Tibial nerve (tissue), 4 donors: ENCODE measurements around the gene NCK2. TPM values are rescaled to one million over a fixed set of nuclear protein-coding genes. Genes with fewer than 3 reads are reported as not detected.

Experiments used
- DNase-seq, 2 donors: peaks; one replicate each; pipeline ENCODE4 v3.0.0-alpha.2; 2019; ENCODE audit warnings: low spot score in 2 of 2
- H3K27ac ChIP-seq, 4 donors: fragments of 200-600 bp; sonication (generic) in 3 of 4; one replicate each; pipeline ENCODE4 v1.5.1; 2017 to 2019; ENCODE audit warnings: mild to moderate bottlenecking in 1 of 4
- H3K27me3 ChIP-seq, 2 donors: fragments of 200-600 bp; sonication (generic) in 1 of 2; one replicate each; pipeline versions ENCODE4 v1.5.1 to v1.6.0; 2017 to 2019
- H3K36me3 ChIP-seq, 3 donors: fragments of 200-600 bp; sonication (generic); one replicate each; pipeline ENCODE4 v1.5.1; 2018 to 2019
- H3K4me1 ChIP-seq, 4 donors: fragments of 200-600 bp; sonication (generic) in 3 of 4; one replicate each; pipeline ENCODE4 v1.5.1; 2017 to 2019
- H3K4me3 ChIP-seq, 4 donors: fragments of 200-600 bp; sonication (generic) in 3 of 4; one replicate each; pipeline ENCODE4 v1.5.1; 2017 to 2019; ENCODE audit warnings: mild to moderate bottlenecking in 1 of 4, moderate library complexity in 1 of 4
- H3K9me3 ChIP-seq, 4 donors: fragments of 200-600 bp; sonication (generic) in 3 of 4; one replicate each; pipeline ENCODE4 v1.5.1; 2017 to 2019
- CTCF ChIP-seq, 5 experiments: fragments of 200-600 bp in 3 of 5; fragments of 450-650 bp in 2 of 5; sonication (generic) in 3 of 5; IDR thresholded peaks; one replicate each; pipeline ENCODE4 v1.5.1; 2016 to 2019; ENCODE audit warnings: antibody characterized with exemption in 5 of 5, mild to moderate bottlenecking in 3 of 5, moderate library complexity in 2 of 5
- EP300 ChIP-seq, 2 donors: sonication (generic); formaldehyde crosslinking; IDR thresholded peaks; one replicate each; pipeline ENCODE4 v1.6.1; 2017; ENCODE audit warnings: antibody characterized with exemption in 2 of 2, mild to moderate bottlenecking in 1 of 2
- POLR2A ChIP-seq, 2 donors: fragments of 450-650 bp; IDR thresholded peaks; one replicate each; pipeline ENCODE4 v1.6.1; 2017; ENCODE audit warnings: antibody characterized with exemption in 2 of 2, mild to moderate bottlenecking in 2 of 2, moderate library complexity in 2 of 2
- WGBS, 2 donors: methylation state at CpG; one replicate each; pipeline ENCODE4 v1.1.5; 2018; 5-methylcytosine and 5-hydroxymethylcytosine counted together
- total RNA-seq, 4 donors: library from RNA; depleted of rRNA; stranded (reverse); fragments of >200 nt; gene quantifications; one replicate each; pipeline ENCODE4 v1.1.0, GENCODE V29; 2016

Gene NCK2
- total RNA-seq, 4 donors from 2014 or later = 22.6 to 35.9 (median 28.1) TPM

GRCh38 chr2:105731511-105731910 lies 13.2 kb upstream of the NCK2 start:
- no peak for DNase-seq
- no peak overlapping the region for H3K27ac ChIP-seq
- 47 to 57% methylated on average over 4 of the region's 4 CpGs for WGBS, 2 donors
- no peaks in the 10 kb centered on the region for H3K36me3 ChIP-seq
- H3K27me3 ChIP-seq = no peaks in the 10 kb centered on the region
- peaks cover 0 to 16% (median 0%) of the 10 kb centered on the region in 4 donors for H3K9me3 ChIP-seq
- no peak overlapping the region for H3K4me3 ChIP-seq
- no peak for TF ChIP-seq CTCF (IDR thresholded peaks at IDR 0.05)
- TF ChIP-seq POLR2A (IDR thresholded peaks at IDR 0.05) = no peak
- no peaks in the 10 kb centered on the region for H3K4me1 ChIP-seq

GRCh38 chr2:105732101-105732500 lies 12.6 kb upstream of the NCK2 start:
- no peak for DNase-seq
- peaks cover 0 to 12% (median 0%) of the 10 kb centered on the region in 4 donors for H3K9me3 ChIP-seq
- no peaks in the 10 kb centered on the region for H3K36me3 ChIP-seq
- H3K4me1 ChIP-seq = no peaks in the 10 kb centered on the region
- no peak overlapping the region for H3K27ac ChIP-seq
- no peaks in the 10 kb centered on the region for H3K27me3 ChIP-seq
- 31 to 45% methylated on average over 7 of the region's 7 CpGs for WGBS, 2 donors
- no peak overlapping the region for H3K4me3 ChIP-seq
- TF ChIP-seq EP300 (IDR thresholded peaks at IDR 0.05) = no peak
- no peak for TF ChIP-seq CTCF (IDR thresholded peaks at IDR 0.05)
- TF ChIP-seq POLR2A (IDR thresholded peaks at IDR 0.05) = no peak

- H3K36me3 ChIP-seq = no peaks in the 10 kb centered on the region
- H3K4me1 ChIP-seq = no peaks in the 10 kb centered on the region
- H3K27ac ChIP-seq = no peak overlapping the region
- TF ChIP-seq CTCF (IDR thresholded peaks at IDR 0.05) (no peak), EP300 (IDR thresholded peaks at IDR 0.05) (no peak), POLR2A (IDR thresholded peaks at IDR 0.05) (no peak)
- no peak overlapping the region for H3K4me3 ChIP-seq
- 64 to 74% methylated on average over 6 of the region's 6 CpGs for WGBS, 2 donors
- no peak for DNase-seq
- no peaks in the 10 kb centered on the region for H3K27me3 ChIP-seq
- H3K9me3 ChIP-seq = peaks cover 0 to 6% (median 0%) of the 10 kb centered on the region in 4 donors
Measured at GRCh38 chr2:105732955-105733607, 11.6 kb upstream of the NCK2 start.

- H3K4me3 ChIP-seq = no peak overlapping the region
- H3K27ac ChIP-seq = no peak overlapping the region
- H3K4me1 ChIP-seq = no peaks in the 10 kb centered on the region
- no peaks in the 10 kb centered on the region for H3K36me3 ChIP-seq
- DNase-seq = no peak
- TF ChIP-seq CTCF (IDR thresholded peaks at IDR 0.05) = no peak
- TF ChIP-seq EP300 (IDR thresholded peaks at IDR 0.05) = no peak
- TF ChIP-seq POLR2A (IDR thresholded peaks at IDR 0.05) = no peak
- 74 to 84% methylated on average over 5 of the region's 5 CpGs for WGBS, 2 donors
- no peaks in the 10 kb centered on the region for H3K27me3 ChIP-seq
- peaks cover 0 to 6% (median 0%) of the 10 kb centered on the region in 4 donors for H3K9me3 ChIP-seq
Measured at GRCh38 chr2:105733875-105734274, 10.8 kb upstream of the NCK2 start.

- Histone ChIP-seq H3K9me3 (peaks cover 0 to 5% (median 0%) of the 10 kb centered on the region in 4 donors), H3K27ac (no peak overlapping the region), H3K4me1 (no peaks in the 10 kb centered on the region), H3K27me3 (no peaks in the 10 kb centered on the region), H3K36me3 (no peaks in the 10 kb centered on the region), H3K4me3 (no peak overlapping the region)
- 83 to 86% methylated on average over 4 of the region's 4 CpGs for WGBS, 2 donors
- no peak for DNase-seq
- TF ChIP-seq EP300 (IDR thresholded peaks at IDR 0.05) = no peak
- no peak for TF ChIP-seq CTCF (IDR thresholded peaks at IDR 0.05)
- no peak for TF ChIP-seq POLR2A (IDR thresholded peaks at IDR 0.05)
Measured at GRCh38 chr2:105734762-105735538, 9.8 kb upstream of the NCK2 start.
